HG02571 (cell line): ENCODE measurements around the gene SLCO4A1.

ENCODE experiments used
- ATAC-seq: cut with Tn5 transposase; IDR thresholded peaks from one replicate; pipeline ENCODE4 v1.9.1; 2021; ENCODE audit warnings: mild to moderate bottlenecking, moderate library complexity; ENCODE audit not compliant: unreplicated experiment

Gene SLCO4A1

DNA sequence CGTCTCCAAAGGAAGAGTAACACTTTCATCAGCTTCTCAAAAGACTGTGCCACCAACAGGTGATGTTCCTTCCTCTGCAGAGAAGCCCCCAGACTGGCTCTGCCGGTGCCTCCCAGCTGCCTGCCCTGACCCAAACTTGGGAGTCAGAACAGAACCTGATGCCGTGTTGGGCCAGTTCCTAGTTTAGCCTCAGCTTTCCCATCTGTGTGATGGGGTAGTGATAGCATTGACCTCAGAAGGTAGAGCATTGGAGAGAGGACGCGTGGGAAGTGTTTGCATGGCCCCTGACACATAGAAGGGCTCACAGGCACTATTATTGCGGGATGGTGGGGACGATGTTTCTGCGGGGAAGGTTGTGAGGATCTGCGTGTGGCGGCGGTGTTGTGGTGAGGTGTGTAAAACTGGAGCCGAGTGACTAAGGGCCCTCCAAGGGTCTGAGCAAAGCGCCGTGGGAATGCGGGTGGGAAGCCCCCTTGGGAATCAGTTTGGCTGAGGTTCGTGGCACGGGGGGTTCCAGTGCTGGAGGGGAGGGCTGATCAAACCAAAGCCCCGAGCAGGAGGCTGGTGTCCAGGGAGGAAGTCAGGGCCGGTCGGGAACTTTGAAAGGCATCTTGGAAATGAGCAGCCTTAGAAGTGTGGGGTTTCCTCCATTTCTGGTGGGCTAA is 68.0 kb downstream of the SLCO4A1 start:
- ATAC-seq: no peak

- no peak for ATAC-seq
These were observed 68.8 kb downstream of the SLCO4A1 start for GRCh38 chr20:62710886-62711702.

- ATAC-seq: no peak
These were observed 69.4 kb downstream of the SLCO4A1 start for GRCh38 chr20:62711703-62712101.

GRCh38 chr20:62712606-62713005 is 70.3 kb downstream of the SLCO4A1 start:
- ATAC-seq: no peak

DNA sequence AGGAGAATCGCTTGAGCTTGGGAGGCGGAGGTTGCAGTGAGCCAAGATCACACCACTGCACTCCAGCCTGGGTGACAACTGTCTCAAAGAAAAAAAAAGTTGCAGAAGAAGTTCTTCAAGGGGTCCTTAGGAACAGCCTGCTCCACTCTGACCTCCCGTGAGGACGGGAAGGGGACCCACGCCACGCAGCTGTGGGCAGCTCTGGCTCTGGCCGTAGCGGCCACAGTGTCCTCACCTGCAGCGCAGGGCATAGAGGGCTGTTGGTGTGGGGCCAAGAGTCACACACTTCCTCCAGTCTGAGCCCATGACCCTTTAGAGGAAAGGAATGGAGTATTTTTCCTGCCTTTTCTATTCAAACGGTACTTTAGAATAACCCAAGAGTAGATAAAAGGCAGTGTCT is 71.7 kb downstream of the SLCO4A1 start:
- no peak for ATAC-seq

- no peak for ATAC-seq
These were observed 72.5 kb downstream of the SLCO4A1 start for GRCh38 chr20:62714799-62715198.

DNA sequence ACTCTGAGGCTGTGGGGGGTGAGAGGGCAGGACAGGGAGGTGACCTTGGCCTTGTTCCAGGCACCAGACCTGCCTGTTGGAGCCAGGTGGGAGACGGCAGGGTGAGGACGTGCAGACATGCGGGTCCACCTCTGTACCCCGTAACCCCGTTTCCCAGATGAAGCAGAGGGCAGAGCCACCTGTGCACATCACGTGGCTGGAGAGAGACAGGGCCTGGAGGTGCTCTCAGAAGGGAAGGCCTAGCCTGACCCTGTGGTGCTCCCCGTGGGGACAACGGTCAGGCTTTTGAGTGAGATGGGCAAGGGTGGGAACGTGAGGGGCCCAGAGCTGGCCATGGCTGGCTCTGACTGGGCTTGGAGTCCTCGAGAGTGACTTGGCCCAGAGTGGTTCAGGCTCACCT is 72.9 kb downstream of the SLCO4A1 start:
- ATAC-seq: no peak

- ATAC-seq: no peak
These were observed 74.1 kb downstream of the SLCO4A1 start for GRCh38 chr20:62716198-62716940.

DNA sequence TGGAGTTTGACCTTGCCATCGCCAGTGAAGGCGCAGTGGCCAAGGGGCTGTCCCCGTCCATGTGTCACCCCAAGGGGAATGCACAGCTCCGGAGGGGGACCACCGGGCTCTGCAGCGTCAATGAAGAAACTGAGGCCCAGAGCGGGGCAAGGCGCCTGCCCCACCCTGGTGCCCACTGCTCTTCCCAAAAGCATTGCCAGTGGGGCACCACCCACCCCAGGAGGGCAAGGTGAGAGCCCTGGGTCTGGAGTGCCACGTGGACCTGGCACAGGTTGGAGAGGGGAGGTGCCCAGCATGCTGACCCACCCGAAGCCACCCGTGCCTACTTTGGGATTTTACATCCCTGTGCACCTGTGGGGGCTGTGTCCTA is 74.6 kb downstream of the SLCO4A1 start:
- no peak for ATAC-seq

DNA sequence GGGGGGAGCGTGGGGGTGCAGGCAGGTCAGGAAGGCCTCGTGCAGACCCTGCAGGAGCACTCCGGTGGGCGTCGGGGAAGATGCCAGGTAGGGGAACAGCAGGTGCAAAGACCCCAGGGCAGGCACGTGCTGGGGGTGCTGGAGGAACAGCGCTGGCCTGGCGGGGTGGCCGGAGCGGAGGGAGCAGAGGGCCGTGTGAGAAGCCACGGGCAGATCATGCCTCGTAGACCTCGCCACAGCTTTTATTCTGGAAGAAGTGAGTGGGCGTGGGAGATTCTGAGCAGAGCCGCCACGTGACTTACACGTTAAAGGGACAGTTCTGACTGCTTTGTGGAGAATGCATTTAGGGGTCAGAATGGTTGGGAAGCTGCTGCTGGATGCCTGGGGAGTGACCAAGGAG is 75.6 kb downstream of the SLCO4A1 start:
- no peak for ATAC-seq

DNA sequence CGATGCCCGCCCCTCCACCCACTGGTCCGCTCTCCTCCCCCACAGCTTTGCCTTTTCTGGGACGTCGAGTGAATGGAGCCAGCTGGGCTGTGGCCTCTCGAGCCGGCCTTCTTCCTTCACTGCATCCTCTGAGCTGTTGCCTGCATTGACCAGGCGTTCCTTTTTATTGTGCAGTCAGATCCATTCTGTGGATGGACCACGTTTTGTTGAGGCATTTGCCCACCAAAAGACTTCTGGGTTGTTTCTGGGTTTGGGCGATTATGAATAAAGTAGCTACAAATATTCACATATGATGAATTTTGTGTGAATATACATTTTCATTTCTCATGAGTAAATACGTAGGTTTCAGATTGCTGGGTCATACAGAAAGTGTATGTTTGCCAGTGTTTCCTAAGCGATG is 76.2 kb downstream of the SLCO4A1 start:
- no peak for ATAC-seq

DNA sequence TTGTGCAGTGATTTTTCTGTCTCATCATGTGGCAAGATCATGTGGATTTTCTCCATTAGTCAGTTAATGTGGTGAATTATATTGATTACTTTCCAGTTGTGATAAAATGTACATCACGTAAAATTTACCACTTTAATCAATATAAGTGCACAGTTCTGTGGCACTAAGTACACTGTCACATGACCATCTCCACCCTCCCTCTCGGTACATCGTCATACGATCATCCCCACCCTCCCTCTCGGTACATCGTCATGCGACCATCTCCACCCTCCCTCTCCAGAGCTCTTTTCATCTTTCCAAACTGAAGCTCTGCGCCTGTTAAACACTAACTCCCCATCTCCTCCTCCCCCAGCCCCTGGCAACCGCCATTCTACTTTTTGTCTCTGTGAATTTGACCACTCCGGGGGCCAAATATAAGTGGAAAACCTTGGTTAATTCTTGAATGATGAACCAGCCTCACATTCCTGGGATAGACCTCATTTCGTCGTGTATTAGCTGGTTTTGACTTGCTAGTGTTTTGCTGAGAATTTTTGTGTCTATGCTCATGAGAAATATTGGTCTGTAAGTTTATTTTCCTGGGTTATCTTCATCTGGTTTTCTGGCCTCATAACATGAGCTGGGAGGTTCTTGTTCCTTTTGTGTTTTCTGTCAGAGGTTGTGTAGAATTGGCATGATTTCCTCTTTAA is 77.1 kb downstream of the SLCO4A1 start:
- no peak for ATAC-seq
